Measurements from ENCODE around the gene LZTS3. TPM values are rescaled to one million over a fixed set of nuclear protein-coding genes. Genes with fewer than 3 reads are reported as not detected.

LZTS3 gene
- total and polyA plus RNA-seq, 10 donors = 0.64 to 5.5 (median 1.8) TPM

- Histone ChIP-seq H3K4me1 (no peaks in the 10 kb centered on the region), H3K4me3 (no peak overlapping the region), H3K27ac (no peak overlapping the region), H3K9me3 (no peaks in the 10 kb centered on the region), H3K36me3 (peaks cover 0 to 100% (median 90%) of the 10 kb centered on the region in 6 donors), H3K27me3 (replicated peaks in 1 of 7) (no peaks in the 10 kb centered on the region)
- TF ChIP-seq CTCF (IDR thresholded peaks at IDR 0.05 in 8 of 11, conservative IDR thresholded peaks at IDR 0.05 in 3 of 11) (no peak), POLR2AphosphoS5 (IDR thresholded peaks at IDR 0.05) (peak in 2 of 3 donors; percentile 10 to 54)
- 89 to 95% (median 92%) methylated on average over 10 of the region's 10 CpGs for WGBS, 5 donors
- intact Hi-C loops (cut with DNase I; ENCODE audit: low total_unique reads) = no loop called here
- DNase-seq = peak; percentile 49
Observed at GRCh38 chr20:3194617-3195280, 21.4 kb upstream of the LZTS3 start.

- DNase-seq = peak; percentile 45
- WGBS, 5 donors = 86 to 97% (median 92%) methylated on average over 10 to 14 of the region's 14 CpGs
- H3K36me3 ChIP-seq = peaks cover 0 to 100% (median 85%) of the 10 kb centered on the region in 6 donors
- H3K4me1 ChIP-seq = no peaks in the 10 kb centered on the region
- no peak overlapping the region for H3K4me3 ChIP-seq
- no peaks in the 10 kb centered on the region for H3K9me3 ChIP-seq
- no peak for TF ChIP-seq POLR2A (IDR thresholded peaks at IDR 0.05)
- TF ChIP-seq CTCF (IDR thresholded peaks at IDR 0.05 in 8 of 11, conservative IDR thresholded peaks at IDR 0.05 in 3 of 11) = no peak
- no peak for TF ChIP-seq POLR2AphosphoS5 (IDR thresholded peaks at IDR 0.05)
- H3K27ac ChIP-seq = no peak overlapping the region
- intact Hi-C loops (cut with DNase I; ENCODE audit: low total_unique reads) = no loop called here
- H3K27me3 ChIP-seq (replicated peaks in 1 of 7) = no peaks in the 10 kb centered on the region
Observed at GRCh38 chr20:3193806-3194616, 20.7 kb upstream of the LZTS3 start.

GRCh38 chr20:3192226-3193015, 19.1 kb upstream of the LZTS3 start:
- TF ChIP-seq POLR2AphosphoS5 (IDR thresholded peaks at IDR 0.05) = peak in 1 of 3 donors; percentile 8
- no peak for TF ChIP-seq POLR2A (IDR thresholded peaks at IDR 0.05)
- WGBS, 5 donors = 91 to 96% (median 95%) methylated on average over 18 of the region's 18 CpGs
- H3K27ac ChIP-seq = no peak overlapping the region
- no peaks in the 10 kb centered on the region for H3K9me3 ChIP-seq
- peak; percentile 49 for DNase-seq
- H3K27me3 ChIP-seq (replicated peaks in 1 of 7) = no peaks in the 10 kb centered on the region
- H3K4me3 ChIP-seq = no peak overlapping the region
- intact Hi-C loops (cut with DNase I; ENCODE audit: low total_unique reads) = no loop called here
- H3K36me3 ChIP-seq = peaks cover 0 to 98% (median 71%) of the 10 kb centered on the region in 6 donors
- no peaks in the 10 kb centered on the region for H3K4me1 ChIP-seq

DNA sequence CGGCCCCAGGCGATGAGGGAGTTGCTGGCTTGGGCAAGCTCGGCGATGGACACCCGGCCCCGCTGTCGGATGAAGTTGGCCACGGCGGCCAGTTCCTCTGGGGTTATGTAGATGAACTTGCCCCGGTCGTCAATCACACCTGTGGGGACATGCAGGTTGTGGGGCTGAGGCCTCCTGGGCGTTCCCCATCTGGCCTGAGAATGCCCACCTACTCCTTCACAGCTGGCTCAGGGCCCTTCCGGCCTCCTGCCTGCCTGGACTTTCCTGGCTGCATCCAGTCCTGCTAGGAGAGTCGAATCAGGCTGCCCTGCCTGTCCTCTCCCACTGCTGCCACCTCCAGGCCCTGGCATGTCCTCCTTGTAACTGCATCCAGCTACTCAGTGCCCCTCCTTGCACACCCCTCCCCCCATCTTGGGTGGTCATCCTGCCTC, 17.3 kb upstream of the LZTS3 start:
- Histone ChIP-seq H3K4me1 (no peaks in the 10 kb centered on the region), H3K27me3 (replicated peaks in 1 of 7) (no peaks in the 10 kb centered on the region), H3K36me3 (peaks cover 0 to 81% (median 59%) of the 10 kb centered on the region in 6 donors), H3K4me3 (no peak overlapping the region), H3K27ac (no peak overlapping the region), H3K9me3 (no peaks in the 10 kb centered on the region)
- intact Hi-C loops (cut with DNase I; ENCODE audit: low total_unique reads) = no loop called here
- WGBS, 5 donors = 93 to 97% (median 96%) methylated on average over 5 to 14 of the region's 14 CpGs
- DNase-seq = peak; percentile 73
- no peak for TF ChIP-seq CTCF (IDR thresholded peaks at IDR 0.05 in 8 of 11, conservative IDR thresholded peaks at IDR 0.05 in 3 of 11)
- no peak for TF ChIP-seq POLR2A (IDR thresholded peaks at IDR 0.05)
- peak in 1 of 3 donors; percentile 50 for TF ChIP-seq POLR2AphosphoS5 (IDR thresholded peaks at IDR 0.05)

Measured in spleen (tissue), 11 donors.